ENCODE measurements around the gene CHAT.

Gene CHAT

DNA sequence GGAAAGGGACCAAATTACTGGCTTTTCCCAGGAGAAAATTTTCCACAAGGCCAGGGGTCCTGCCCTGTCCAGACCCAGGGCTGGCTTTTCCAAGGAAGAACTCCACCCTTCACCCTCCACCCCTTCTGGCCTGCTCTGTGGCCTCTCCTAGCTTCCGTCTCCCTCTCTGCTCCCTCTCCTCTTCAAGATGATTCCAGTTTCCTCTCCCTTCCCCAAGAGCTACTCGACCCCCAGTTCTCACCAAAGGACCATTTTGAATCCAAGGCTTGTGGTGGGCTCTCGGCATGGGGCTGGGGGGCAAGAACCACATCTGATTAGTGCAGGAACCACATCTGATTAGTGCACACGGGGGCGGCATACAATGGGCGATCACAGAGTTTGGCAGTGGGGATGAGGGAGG, 7.7 kb downstream of the CHAT start:
- no peaks in the 10 kb centered on the region for H3K36me3 ChIP-seq
- no peaks in the 10 kb centered on the region for H3K4me1 ChIP-seq (ENCODE audit: control insufficient read depth in 1 of 2, insufficient read depth in 1 of 2, low read depth in 1 of 2, low read length in 1 of 2)
- H3K27ac ChIP-seq: no peak overlapping the region
- peaks cover 80% of the 10 kb centered on the region for H3K27me3 ChIP-seq
- no peak overlapping the region for H3K4me3 ChIP-seq (ENCODE audit: low read depth in 1 of 2, low read length in 1 of 2)
- no peaks in the 10 kb centered on the region for H3K9me3 ChIP-seq
- TF ChIP-seq, protein P1, sequence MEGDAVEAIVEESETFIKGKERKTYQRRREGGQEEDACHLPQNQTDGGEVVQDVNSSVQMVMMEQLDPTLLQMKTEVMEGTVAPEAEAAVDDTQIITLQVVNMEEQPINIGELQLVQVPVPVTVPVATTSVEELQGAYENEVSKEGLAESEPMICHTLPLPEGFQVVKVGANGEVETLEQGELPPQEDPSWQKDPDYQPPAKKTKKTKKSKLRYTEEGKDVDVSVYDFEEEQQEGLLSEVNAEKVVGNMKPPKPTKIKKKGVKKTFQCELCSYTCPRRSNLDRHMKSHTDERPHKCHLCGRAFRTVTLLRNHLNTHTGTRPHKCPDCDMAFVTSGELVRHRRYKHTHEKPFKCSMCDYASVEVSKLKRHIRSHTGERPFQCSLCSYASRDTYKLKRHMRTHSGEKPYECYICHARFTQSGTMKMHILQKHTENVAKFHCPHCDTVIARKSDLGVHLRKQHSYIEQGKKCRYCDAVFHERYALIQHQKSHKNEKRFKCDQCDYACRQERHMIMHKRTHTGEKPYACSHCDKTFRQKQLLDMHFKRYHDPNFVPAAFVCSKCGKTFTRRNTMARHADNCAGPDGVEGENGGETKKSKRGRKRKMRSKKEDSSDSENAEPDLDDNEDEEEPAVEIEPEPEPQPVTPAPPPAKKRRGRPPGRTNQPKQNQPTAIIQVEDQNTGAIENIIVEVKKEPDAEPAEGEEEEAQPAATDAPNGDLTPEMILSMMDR (IDR thresholded peaks at IDR 0.05): no peak

DNA sequence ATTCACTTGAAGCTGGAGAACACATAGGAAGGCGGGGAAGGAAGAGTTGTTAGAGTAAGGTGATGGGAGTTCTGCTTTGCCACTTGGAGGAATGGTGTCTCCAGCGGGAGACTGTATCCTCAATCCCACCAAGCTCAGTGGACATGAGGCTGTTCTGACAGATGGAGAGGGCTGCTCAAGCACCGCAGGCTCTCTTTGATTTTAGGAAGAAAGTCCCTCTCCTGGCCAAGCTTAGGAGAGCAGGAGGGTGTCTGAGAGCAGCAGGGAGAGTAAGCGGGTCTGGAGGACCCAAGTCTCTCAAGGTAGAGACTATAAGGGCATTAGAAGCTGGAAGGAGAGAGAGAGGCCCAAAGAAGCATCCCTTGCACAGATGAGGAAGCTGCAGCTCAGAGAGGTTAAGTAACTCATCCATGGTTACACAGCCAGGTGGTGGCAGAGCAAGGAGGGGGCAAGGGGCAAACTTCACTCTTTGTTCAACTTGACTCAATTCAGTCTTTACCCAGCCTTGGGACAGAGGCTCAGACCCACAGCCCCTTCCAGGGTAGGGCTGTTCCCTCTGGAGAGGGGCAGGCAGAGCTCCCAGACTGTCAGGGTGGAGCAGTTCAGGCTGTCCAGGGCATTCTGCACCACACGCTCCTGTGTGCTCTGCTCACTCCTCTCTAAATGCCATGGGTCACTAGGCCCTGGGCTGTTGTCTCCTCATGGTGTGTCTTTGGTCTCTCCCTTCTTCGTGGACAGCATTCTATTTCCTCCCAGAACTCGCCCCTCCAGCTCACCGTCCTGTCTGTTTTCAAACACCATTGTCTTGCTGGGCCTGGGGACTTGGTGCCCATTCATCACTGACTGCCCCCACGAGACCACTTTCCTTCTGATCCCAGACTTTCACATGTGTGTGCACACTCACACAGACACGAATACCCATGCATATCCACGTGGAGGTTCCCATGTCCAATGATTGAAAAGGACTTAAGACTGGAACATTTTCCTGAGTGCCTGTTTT, 8.9 kb downstream of the CHAT start:
- H3K4me1 ChIP-seq (ENCODE audit: control insufficient read depth in 1 of 2, insufficient read depth in 1 of 2, low read depth in 1 of 2, low read length in 1 of 2): no peaks in the 10 kb centered on the region
- TF ChIP-seq, protein P1 (IDR thresholded peaks at IDR 0.05): no peak
- H3K27ac ChIP-seq: no peak overlapping the region
- H3K4me3 ChIP-seq (ENCODE audit: low read depth in 1 of 2, low read length in 1 of 2): no peak overlapping the region
- H3K27me3 ChIP-seq: peaks cover 68% of the 10 kb centered on the region
- H3K36me3 ChIP-seq: no peaks in the 10 kb centered on the region
- no peaks in the 10 kb centered on the region for H3K9me3 ChIP-seq

DNA sequence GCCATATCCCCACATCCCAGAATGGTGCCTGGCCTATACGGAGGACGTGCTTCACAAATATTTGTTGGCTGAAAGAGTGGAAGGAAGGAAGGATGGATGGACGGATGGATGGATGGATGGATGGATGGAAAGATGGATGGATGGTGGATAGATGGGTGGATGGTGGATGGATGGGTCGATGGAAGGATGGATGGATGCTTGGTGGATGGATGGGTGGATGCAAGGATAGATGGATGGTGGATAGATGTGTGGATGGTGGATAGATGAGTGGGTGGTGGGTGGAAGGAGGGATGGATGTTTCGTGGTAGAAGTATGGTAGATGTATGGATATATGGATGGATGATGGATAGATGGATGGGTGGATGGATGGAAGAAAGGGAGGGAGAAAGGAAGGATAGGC, 10.8 kb downstream of the CHAT start:
- Histone ChIP-seq H3K27me3 (peaks cover 55% of the 10 kb centered on the region), H3K4me1 (ENCODE audit: control insufficient read depth in 1 of 2, insufficient read depth in 1 of 2, low read depth in 1 of 2, low read length in 1 of 2) (no peaks in the 10 kb centered on the region), H3K27ac (no peak overlapping the region), H3K36me3 (no peaks in the 10 kb centered on the region), H3K4me3 (ENCODE audit: low read depth in 1 of 2, low read length in 1 of 2) (no peak overlapping the region), H3K9me3 (no peaks in the 10 kb centered on the region)
- TF ChIP-seq, protein P1 (IDR thresholded peaks at IDR 0.05): no peak

DNA sequence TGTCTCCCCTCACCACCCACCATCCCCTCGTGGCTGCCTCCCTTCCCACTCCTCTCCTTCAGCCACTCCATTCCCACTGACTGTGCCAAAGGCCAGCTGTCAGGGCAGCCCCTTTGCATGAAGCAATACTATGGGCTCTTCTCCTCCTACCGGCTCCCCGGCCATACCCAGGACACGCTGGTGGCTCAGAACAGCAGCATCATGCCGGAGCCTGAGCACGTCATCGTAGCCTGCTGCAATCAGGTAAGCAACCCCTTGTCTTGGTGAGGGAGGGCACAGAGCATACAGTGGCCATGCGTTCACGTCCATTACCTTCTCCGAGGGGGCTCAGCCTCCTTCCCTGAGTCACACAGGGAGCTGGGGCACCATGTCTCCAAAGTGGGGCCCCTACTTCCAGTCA, 11.6 kb downstream of the CHAT start:
- no peaks in the 10 kb centered on the region for H3K36me3 ChIP-seq
- peaks cover 54% of the 10 kb centered on the region for H3K27me3 ChIP-seq
- H3K4me3 ChIP-seq (ENCODE audit: low read depth in 1 of 2, low read length in 1 of 2): no peak overlapping the region
- H3K27ac ChIP-seq: no peak overlapping the region
- H3K9me3 ChIP-seq: no peaks in the 10 kb centered on the region
- no peaks in the 10 kb centered on the region for H3K4me1 ChIP-seq (ENCODE audit: control insufficient read depth in 1 of 2, insufficient read depth in 1 of 2, low read depth in 1 of 2, low read length in 1 of 2)
- TF ChIP-seq, protein P1 (IDR thresholded peaks at IDR 0.05): no peak

DNA sequence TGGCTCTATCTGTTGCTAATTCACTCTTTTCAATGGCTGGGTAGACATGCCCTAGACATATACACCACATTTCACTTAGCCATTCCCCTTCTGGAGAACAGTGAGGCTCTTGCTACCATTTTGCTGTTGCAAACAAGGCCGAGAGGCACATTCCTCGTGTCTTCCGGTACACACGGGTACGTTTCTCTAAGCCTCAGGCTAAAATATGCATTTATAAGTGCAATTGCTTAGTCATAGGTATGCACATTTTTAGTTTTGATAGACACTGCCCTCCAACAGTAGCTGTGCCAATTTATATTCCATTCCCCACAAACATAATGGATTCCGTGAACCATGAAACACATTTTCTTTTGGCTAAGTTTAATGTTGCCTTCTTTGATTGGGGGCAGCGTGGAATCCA, 13.2 kb downstream of the CHAT start:
- TF ChIP-seq, protein P1 (IDR thresholded peaks at IDR 0.05): no peak
- Histone ChIP-seq H3K27ac (no peak overlapping the region), H3K4me1 (ENCODE audit: control insufficient read depth in 1 of 2, insufficient read depth in 1 of 2, low read depth in 1 of 2, low read length in 1 of 2) (no peaks in the 10 kb centered on the region), H3K4me3 (ENCODE audit: low read depth in 1 of 2, low read length in 1 of 2) (no peak overlapping the region), H3K9me3 (no peaks in the 10 kb centered on the region), H3K27me3 (peaks cover 54% of the 10 kb centered on the region), H3K36me3 (no peaks in the 10 kb centered on the region)
